SK-N-SH (cell line): ENCODE measurements around the gene AKT3. TPM values are rescaled to one million over a fixed set of nuclear protein-coding genes. Genes with fewer than 3 reads are reported as not detected.
A peak's percentile ranks its signal among the peaks of the same experiment; 100 is the strongest.

Experiments used
- CTCF ChIA-PET: fragments of 300-600, 350-600 bp; formaldehyde crosslinking; extraction: SDS; loops from one replicate; lab custom pipeline; 2021; lab: Yijun Ruan, JAX
- POLR2A ChIA-PET: fragments of 350-600 bp; sonication (Branson Sonifier 250); formaldehyde crosslinking; extraction: SDS; loops from one replicate; lab custom pipeline; 2020; ENCODE audit warnings: antibody characterized with exemption, inconsistent platforms; lab: Yijun Ruan, JAX
- DNase-seq: peaks from one replicate; pipeline ENCODE4 v3.0.0; 2012
- H2AFZ ChIP-seq: fragments of 200-600 bp; sonication (generic); 2 replicates; pipeline ENCODE4 v1.8.1; 2016; ENCODE audit warnings: antibody characterized with exemption, mild to moderate bottlenecking, low read depth
- H3F3A ChIP-seq: fragments of 200-600 bp; sonication (generic); replicated peaks from 2 replicates; pipeline ENCODE3; 2016; ENCODE audit warnings: antibody characterized with exemption, mild to moderate bottlenecking; ENCODE audit not compliant: insufficient read depth
- H3K27ac ChIP-seq, 2 experiments: fragments of 200-500 bp in 1 of 2; fragments of 200-600 bp in 1 of 2; sonication (Bioruptor generic) in 1 of 2; sonication (generic), shearing (Covaris generic) in 1 of 2; 2 replicates each; pipeline versions ENCODE4 v1.5.1 to v1.6.1; 2014 to 2016; ENCODE audit warnings: low read depth in 2 of 2, inconsistent platforms in 1 of 2, low read length in 1 of 2, mild to moderate bottlenecking in 1 of 2, mixed read lengths in 1 of 2
- H3K27me3 ChIP-seq: fragments of 200-600 bp; sonication (generic), shearing (Covaris generic); 2 replicates; pipeline ENCODE4 v1.6.1; 2016; ENCODE audit warnings: mixed run types; ENCODE audit not compliant: insufficient read depth
- H3K36me3 ChIP-seq, 2 experiments: fragments of 200-500 bp in 1 of 2; fragments of 200-600 bp in 1 of 2; sonication (Bioruptor generic) in 1 of 2; sonication (generic) in 1 of 2; replicated peaks in 1 of 2; 2 replicates each; pipeline versions ENCODE3 to v1.5.1; 2014 to 2016; ENCODE audit warnings: low read length in 1 of 2, mild to moderate bottlenecking in 1 of 2; ENCODE audit not compliant: insufficient read depth in 2 of 2, control insufficient read depth in 1 of 2
- H3K4me1 ChIP-seq, 2 experiments: fragments of 200-500 bp in 1 of 2; fragments of 200-600 bp in 1 of 2; sonication (Bioruptor generic) in 1 of 2; sonication (generic), shearing (Covaris generic) in 1 of 2; 2 replicates each; pipeline versions ENCODE4 v1.5.1 to v1.6.1; 2014 to 2016; ENCODE audit warnings: low read depth in 1 of 2, low read length in 1 of 2, mixed run types in 1 of 2; ENCODE audit not compliant: insufficient read depth in 2 of 2, control insufficient read depth in 1 of 2
- H3K4me2 ChIP-seq: fragments of 200-600 bp; sonication (generic), shearing (Covaris generic); 2 replicates; pipeline ENCODE4 v1.6.1; 2017; ENCODE audit warnings: mixed run types
- H3K4me3 ChIP-seq, 2 experiments: fragments of 200-500 bp in 1 of 2; fragments of 200-600 bp in 1 of 2; sonication (Bioruptor generic) in 1 of 2; sonication (generic), shearing (Covaris generic) in 1 of 2; 2 replicates each; pipeline versions ENCODE4 v1.5.1 to v1.8.1; 2014 to 2016; ENCODE audit warnings: low read depth in 2 of 2, inconsistent platforms in 1 of 2, low read length in 1 of 2, mild to moderate bottlenecking in 1 of 2, mixed read lengths in 1 of 2, moderate library complexity in 1 of 2
- H3K79me2 ChIP-seq: fragments of 200-600 bp; sonication (generic); 2 replicates; pipeline ENCODE4 v1.8.1; 2017; ENCODE audit warnings: mild to moderate bottlenecking; ENCODE audit not compliant: insufficient read depth
- H3K9ac ChIP-seq: fragments of 200-600 bp; sonication (generic); 2 replicates; pipeline ENCODE4 v1.6.1; 2017; ENCODE audit warnings: mixed run types
- H3K9me2 ChIP-seq: fragments of 200-600 bp; sonication (generic); 2 replicates; pipeline ENCODE4 v1.6.1; 2017; ENCODE audit warnings: mixed run types
- H3K9me3 ChIP-seq: fragments of 200-600 bp; sonication (generic); 2 replicates; pipeline ENCODE4 v1.6.1; 2017; ENCODE audit warnings: mixed run types, mild to moderate bottlenecking, moderate library complexity
- H4K20me1 ChIP-seq: fragments of 200-600 bp; sonication (generic); 2 replicates; pipeline ENCODE4 v1.6.1; 2017; ENCODE audit warnings: mild to moderate bottlenecking, mixed run types; ENCODE audit not compliant: insufficient read depth
- CHD2 ChIP-seq: fragments of 150-350 bp; IDR thresholded peaks from 2 replicates; pipeline ENCODE4 v1.6.1; 2018; ENCODE audit warnings: low read length; ENCODE audit not compliant: partially characterized antibody
- ELF1 ChIP-seq: IDR thresholded peaks from 2 replicates; pipeline ENCODE4 v1.4.0; 2012
- EZH2phosphoT487 ChIP-seq: fragments of 200-600 bp; sonication (generic); IDR thresholded peaks from 2 replicates; pipeline ENCODE4 v1.6.1; 2017; ENCODE audit warnings: low read depth, mixed run types, mild to moderate bottlenecking, antibody characterized with exemption, moderate library complexity, borderline replicate concordance
- FOXJ3 ChIP-seq: sonication (generic); formaldehyde crosslinking; IDR thresholded peaks from 2 replicates; pipeline ENCODE4 v1.5.1; 2020; ENCODE audit warnings: mild to moderate bottlenecking, missing genetic modification reagents
- FOXM1 ChIP-seq: IDR thresholded peaks from 2 replicates; pipeline ENCODE4 v1.4.0; 2012; ENCODE audit warnings: low read depth, mild to moderate bottlenecking
- GATA2 ChIP-seq: sonication (generic); formaldehyde crosslinking; IDR thresholded peaks from 2 replicates; pipeline ENCODE4 v1.5.0; 2020; ENCODE audit warnings: mild to moderate bottlenecking, missing genetic modification reagents
- IRF3 ChIP-seq: fragments of 150-350 bp; IDR thresholded peaks from 2 replicates; pipeline ENCODE4 v1.6.1; 2016; ENCODE audit warnings: mild to moderate bottlenecking, low read depth, low read length
- MAX ChIP-seq: IDR thresholded peaks from 2 replicates; pipeline ENCODE4 v1.4.0; 2012; ENCODE audit warnings: low read depth
- MEF2A ChIP-seq: IDR thresholded peaks from 2 replicates; pipeline ENCODE4 v1.4.0; 2012; ENCODE audit warnings: low read depth, borderline replicate concordance
- MXI1 ChIP-seq: IDR thresholded peaks from 2 replicates; pipeline ENCODE4 v1.6.1; 2012; ENCODE audit warnings: mild to moderate bottlenecking, low read depth, low read length, improper control_type of control experiment
- NFIC ChIP-seq: IDR thresholded peaks from 2 replicates; pipeline ENCODE4 v1.4.0; 2012; ENCODE audit warnings: borderline replicate concordance
- POLR2AphosphoS5 ChIP-seq: IDR thresholded peaks from 2 replicates; pipeline ENCODE4 v1.6.1; 2012; ENCODE audit warnings: low read depth, low read length
- RCOR1 ChIP-seq: fragments of 150-350 bp; IDR thresholded peaks from 2 replicates; pipeline ENCODE4 v1.6.1; 2017; ENCODE audit warnings: antibody characterized with exemption, low read length
- REST ChIP-seq: IDR thresholded peaks from 2 replicates; pipeline ENCODE4 v1.6.1; 2012; ENCODE audit warnings: mild to moderate bottlenecking, low read depth, low read length, moderate library complexity
- SIN3A ChIP-seq: IDR thresholded peaks from 2 replicates; pipeline ENCODE4 v1.6.1; 2012; ENCODE audit warnings: low read depth, mild to moderate bottlenecking, low read length, moderate library complexity, borderline replicate concordance
- SMC3 ChIP-seq: IDR thresholded peaks from 2 replicates; pipeline ENCODE4 v1.6.1; 2012; ENCODE audit warnings: low read depth, low read length, improper control_type of control experiment
- TAF1 ChIP-seq: IDR thresholded peaks from 2 replicates; pipeline ENCODE4 v1.6.1; 2012; ENCODE audit warnings: low read depth, mild to moderate bottlenecking, low read length, moderate library complexity, borderline replicate concordance
- TEAD4 ChIP-seq: IDR thresholded peaks from 2 replicates; pipeline ENCODE4 v1.4.0; 2012; ENCODE audit warnings: mild to moderate bottlenecking, borderline replicate concordance; ENCODE audit not compliant: insufficient read depth
- USF2 ChIP-seq: fragments of 150-350 bp; IDR thresholded peaks from 2 replicates; pipeline ENCODE4 v1.6.1; 2017; ENCODE audit warnings: antibody characterized with exemption, low read length, low read depth, borderline replicate concordance
- YY1 ChIP-seq: IDR thresholded peaks from 2 replicates; pipeline ENCODE4 v1.4.0; 2012; ENCODE audit warnings: low read depth, mild to moderate bottlenecking
- WGBS: methylation state at CpG from one replicate; pipeline ENCODE4 v1.1.6; 2017; ENCODE audit warnings: low lambda C conversion rate; 5-methylcytosine and 5-hydroxymethylcytosine counted together
- polyA plus RNA-seq, 3 experiments: library from polyadenylated mRNA; depleted of rRNA; stranded (reverse); fragments of >200 nt; gene quantifications; 2 replicates each; pipeline ENCODE4 v1.2.3, GENCODE V29; 2012

Gene AKT3
- polyA plus RNA-seq, 1 of the 3 experiments (the other 2 are of a cell fraction), result 12.7 TPM

- Histone ChIP-seq H3K4me3 (no peak overlapping the region), H3K9me2 (no peaks in the 10 kb centered on the region), H3F3A (peaks cover 17% of the 10 kb centered on the region), H3K27ac (peak overlapping the region in 1 of 2 experiments; percentile 91; a peak in 2 of 4 replicates), H2AFZ (no peak overlapping the region), H4K20me1 (no peaks in the 10 kb centered on the region), H3K9me3 (no peaks in the 10 kb centered on the region), H3K4me2 (no peak overlapping the region), H3K36me3 (peaks cover 0 to 2% of the 10 kb centered on the region in 2 experiments), H3K79me2 (peaks cover 94% of the 10 kb centered on the region), H3K27me3 (no peaks in the 10 kb centered on the region), H3K9ac (no peak overlapping the region), H3K4me1 (peaks cover 5 to 40% of the 10 kb centered on the region in 2 experiments; a peak in 3 of 4 replicates)
- POLR2A ChIA-PET, result no interaction called here
- TF ChIP-seq RCOR1 (no peak), YY1 (no peak), CHD2 (no peak), USF2 (no peak), IRF3 (no peak), FOXJ3 (CRISPR knock-in tag) (no peak), FOXM1 (no peak), MXI1 (no peak), NFIC (no peak), SIN3A (no peak), TEAD4 (no peak), TAF1 (no peak), GATA2 (CRISPR knock-in tag) (no peak), SMC3 (no peak), POLR2AphosphoS5 (no peak), REST (no peak), ELF1 (no peak), MEF2A (no peak), EZH2phosphoT487 (no peak), MAX (no peak)
- DNase-seq, result no peak
- 88% methylated on average over 5 of the region's 5 CpGs for WGBS
- CTCF ChIA-PET, result interaction anchor here (0.6 to 1.8 kb wide), 5 partner anchors 11 to 377 kb away, joined by 3 to 4 read pairs (median 3); no protein-coding TSS in a partner anchor
These were observed 137.8 kb downstream of the AKT3 start for GRCh38 chr1:243712242-243712641.
